Right lung (tissue), 5 donors: ENCODE data around the gene NF1. TPM values are rescaled to one million over a fixed set of nuclear protein-coding genes. Genes with fewer than 3 reads are reported as not detected.
"Not testable (repeated sequence)": the region's sequence is repeated elsewhere in the genome, so short reads cannot be mapped to it uniquely, and the experiment has no call there.

Experiments used
- DNase-seq, 2 donors: peaks; one replicate each; pipeline ENCODE4 v3.0.0-alpha.2; 2013
- polyA plus RNA-seq, 5 donors: library from polyadenylated mRNA; unstranded; fragments of 120-200 nt; gene quantifications; one replicate each; pipeline versions ENCODE4 v1.2.1 to v1.2.3, GENCODE V29; 2013; ENCODE audit warnings: inconsistent platforms in 1 of 5, low replicate concordance in 1 of 5; ENCODE audit not compliant: insufficient read length in 5 of 5, insufficient read depth in 1 of 5

NF1 gene
- polyA plus RNA-seq, 5 donors: 28.4 to 50.1 (median 47.0) TPM

DNA sequence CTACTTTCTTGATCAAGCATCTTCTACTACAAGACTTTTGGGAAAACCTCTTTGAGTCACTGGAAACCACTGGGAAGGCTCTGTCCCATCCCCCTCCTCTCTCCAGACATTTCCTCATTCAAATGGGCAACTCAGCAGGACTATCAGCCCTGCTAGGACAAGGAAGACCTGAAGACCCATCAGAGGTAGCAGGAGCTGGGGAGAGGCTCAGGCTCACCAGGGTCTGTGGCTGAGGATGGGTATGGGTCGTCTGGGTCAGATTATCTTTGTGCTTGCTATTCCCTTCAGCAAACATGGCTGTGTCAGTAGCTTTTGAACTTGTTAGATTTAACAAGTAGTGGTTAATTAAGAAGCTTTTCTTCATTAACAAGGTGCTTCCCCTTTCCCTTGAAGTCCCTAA, 15.0 kb upstream of the NF1 start:
- DNase-seq: no peak

DNA sequence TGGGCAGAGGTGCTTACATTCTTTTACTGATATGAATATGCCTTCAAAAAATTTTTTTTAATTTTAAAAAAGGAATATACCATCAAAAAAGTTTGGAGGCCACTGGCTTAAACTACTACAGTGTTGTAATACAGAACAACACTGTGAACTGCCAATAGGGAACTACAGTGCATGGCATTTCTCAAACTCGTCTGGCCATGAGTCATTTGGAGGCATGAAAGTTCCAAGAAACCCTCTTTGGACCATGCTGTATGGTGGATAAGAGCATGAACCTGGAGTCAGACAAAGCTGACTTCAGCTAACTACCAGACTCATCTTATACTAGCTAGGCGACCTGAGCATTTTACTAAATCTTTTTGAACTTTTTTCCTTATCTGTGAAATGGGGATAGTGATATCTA, 9.2 kb upstream of the NF1 start:
- no peak for DNase-seq

DNA sequence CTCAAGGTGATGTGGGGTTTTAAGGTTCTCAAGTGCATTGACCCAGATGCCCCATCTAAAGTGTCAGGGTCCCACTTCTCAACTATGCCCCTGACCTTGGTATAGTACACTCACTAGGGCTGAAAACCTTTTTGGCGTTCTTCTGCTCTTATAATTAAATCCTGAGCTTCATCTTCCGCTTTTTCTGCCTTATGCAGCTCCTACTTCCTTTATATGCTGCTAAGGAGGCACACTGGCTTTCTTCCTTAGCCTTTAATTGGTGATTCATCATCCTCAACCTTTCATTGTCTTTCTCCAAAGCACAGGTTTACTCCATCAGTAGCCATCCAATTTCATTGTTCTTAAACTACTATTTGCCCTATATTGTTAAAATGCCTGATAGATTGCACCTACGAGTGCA, 5.3 kb upstream of the NF1 start:
- no peak for DNase-seq

DNA sequence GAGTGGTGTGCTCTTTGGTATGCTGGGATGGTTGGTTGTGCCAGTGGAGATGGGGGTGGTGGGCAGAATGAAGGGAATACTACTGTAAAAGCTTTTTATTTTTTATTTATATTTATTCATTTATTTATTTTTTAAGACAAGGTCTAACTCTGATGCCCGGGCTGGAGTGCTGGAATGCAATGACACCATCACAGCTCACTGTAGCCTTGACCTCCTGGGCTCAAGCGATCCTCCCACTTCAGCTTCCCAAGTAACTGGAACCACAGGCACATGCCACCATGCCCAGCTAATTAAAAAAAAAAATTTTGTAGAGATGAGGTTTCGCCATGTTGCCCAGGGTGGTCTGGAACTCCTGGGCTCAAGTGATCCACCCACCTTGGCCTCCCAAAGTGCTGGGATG, 4.1 kb upstream of the NF1 start:
- DNase-seq: not testable (repeated sequence)

DNA sequence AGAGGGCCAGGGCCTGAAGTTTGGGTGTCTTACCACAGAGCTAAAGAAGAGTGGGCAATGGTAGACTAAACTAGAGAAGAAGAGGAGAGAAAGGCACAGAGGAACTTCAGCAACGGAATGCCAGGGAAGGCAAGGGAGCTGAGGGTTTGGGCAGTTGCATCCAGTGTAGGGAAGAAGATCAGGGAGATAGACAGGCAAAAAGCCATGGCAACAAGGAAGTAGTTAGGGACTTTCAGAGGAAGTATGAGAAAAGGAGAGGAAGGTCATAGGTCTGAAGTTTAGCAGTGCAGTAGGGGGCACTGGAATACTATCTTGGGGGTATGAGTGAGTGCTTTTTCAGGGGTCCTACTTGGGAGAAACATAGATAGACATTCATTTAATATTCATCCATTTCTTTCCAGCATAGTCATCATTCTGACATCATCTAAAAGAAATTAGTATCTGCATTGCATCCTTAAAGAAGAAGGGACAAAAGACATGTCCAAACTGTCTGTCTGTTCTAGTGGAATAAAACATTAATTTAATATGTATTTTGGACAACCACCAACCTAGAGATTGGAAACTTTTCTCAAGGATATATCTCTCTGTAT, 2.2 kb upstream of the NF1 start:
- no peak for DNase-seq

DNA sequence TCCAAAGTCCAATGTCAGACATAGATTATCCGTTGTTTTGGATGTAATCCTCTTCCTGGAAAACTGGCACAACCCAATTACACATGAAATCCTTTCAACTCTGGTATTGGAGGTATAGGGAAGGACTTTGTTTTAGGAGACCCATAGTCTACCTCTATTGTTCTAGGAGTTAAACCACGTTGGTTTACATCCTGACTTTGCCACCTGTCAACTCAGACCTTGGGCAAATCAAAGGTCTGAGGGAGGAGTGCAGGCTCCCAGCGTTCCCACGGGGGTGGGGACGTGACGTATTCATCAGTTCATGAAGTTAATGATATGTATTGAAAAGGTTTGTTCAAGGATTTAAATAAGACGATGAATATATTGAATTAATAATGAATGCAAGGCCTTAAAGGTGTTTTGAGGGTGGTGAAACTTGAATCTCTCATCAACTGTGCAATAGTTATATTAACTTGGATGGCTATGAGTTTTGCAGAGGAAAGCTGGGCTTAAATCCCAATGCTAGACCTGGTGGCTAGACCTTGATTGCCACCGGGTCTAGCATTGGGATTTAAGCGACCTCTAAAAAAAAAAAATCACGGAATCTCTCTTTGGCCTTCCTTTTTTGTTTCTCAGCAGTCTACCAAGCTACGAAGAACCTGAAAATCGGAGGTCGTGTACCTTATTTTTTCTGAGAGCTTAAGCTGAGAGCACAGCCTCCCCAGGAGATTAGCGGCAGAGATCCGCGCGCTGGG, 744 bp upstream of the NF1 start:
- DNase-seq: no peak

DNA sequence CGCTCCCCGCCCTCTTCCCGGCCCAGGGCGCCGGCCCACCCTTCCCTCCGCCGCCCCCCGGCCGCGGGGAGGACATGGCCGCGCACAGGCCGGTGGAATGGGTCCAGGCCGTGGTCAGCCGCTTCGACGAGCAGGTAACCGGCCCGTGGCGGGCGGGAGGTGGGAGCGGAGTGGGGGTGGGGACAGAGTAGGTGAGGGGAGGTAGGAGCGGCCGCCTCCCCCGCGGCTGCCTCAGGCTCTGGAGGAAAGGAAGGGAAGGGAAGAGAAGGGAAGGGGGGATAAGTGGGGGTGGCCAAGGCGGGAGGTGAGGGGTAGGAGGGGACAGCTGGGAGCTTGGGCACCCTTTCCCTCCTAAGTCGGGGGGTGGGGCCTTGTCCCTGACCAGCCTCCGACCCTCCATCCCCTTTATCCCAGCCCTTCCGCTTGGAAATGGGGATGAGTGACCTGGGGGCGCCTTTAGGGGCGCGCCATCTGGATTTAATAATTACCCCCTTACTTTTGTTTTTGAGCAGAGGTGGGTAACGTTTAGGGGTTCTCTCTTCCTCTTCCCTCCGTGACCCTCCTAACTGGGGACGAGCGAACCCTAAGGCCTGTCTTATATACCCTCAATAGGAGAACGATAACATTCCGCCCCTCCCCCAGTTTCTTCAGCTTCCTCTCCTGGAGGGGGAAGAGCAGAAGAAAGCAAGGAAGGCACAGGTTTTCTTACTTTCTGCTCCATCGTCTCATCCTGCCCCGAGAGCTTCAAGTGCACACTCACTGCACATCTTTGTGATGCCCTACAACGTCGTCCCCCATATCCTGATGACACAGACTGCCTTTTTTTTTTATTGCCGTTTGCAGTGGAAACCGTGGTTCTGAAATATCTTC, 694 bp downstream of the NF1 start:
- peak; percentile 54 to 66 for DNase-seq

DNA sequence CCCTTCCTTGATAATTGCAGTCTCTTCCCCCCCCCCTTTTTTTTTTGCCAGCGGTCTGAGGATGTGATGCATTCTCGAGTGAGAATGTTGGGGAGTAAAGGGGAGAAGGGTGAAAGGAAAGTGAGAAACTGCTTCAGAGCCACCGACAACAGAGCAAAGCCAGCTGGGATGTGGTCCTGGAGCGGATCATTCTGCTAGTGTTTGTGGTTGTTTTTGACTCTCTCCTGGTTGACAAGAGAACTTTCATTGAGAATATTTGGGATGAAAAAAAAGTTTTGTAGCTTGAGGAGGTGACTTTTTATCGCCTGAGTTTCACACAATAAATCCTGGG, 1.3 kb downstream of the NF1 start:
- DNase-seq: peak; percentile 33 to 34

DNA sequence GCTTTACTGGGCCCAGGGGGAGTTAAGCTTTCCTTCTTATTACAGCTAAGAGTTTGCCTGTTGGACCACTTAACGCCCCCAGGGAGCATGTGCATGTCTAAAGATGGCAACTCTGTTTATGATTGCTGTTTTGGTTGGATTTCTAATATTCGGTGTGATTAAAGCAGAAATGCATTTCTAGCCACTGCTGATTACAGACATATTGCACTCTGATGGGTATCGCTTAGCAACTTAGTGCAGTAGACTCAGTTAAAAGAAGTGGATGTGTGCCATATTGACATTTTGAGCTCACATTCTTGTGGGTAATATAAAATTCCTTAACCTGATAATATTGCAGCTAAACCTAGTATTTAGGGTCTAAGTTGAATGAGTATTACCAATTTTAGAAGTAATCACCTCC, 4.2 kb downstream of the NF1 start:
- no peak for DNase-seq

DNA sequence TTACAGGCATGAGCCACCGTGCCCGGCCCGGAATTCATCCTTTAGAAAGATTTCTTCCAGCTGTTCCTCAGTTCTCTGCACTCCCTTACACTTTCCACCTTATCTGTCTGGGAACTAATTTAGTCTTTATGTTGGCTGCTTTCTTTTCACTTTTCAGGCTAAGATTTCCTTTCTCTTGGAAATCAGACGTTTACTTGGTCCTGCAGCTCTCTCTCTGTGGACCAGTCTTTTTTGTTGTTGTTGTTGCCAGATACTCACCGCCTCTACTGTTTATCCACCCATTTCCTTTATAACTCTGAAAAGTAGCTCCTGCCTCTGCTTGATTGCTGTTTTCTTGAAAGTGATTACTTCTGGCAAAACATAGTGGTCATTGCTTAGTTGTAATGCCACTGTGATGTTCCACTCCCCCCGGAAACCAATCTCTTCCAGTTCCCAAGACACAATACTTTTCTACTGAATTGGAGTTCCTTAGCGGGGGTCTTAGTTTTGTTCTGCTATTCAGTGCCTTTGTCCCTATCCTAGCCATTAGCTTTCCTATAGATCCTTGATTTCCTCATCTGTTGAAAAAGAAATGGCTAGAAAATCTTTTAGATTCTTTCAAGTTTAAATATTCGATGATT, 6.2 kb downstream of the NF1 start:
- no peak for DNase-seq

DNA sequence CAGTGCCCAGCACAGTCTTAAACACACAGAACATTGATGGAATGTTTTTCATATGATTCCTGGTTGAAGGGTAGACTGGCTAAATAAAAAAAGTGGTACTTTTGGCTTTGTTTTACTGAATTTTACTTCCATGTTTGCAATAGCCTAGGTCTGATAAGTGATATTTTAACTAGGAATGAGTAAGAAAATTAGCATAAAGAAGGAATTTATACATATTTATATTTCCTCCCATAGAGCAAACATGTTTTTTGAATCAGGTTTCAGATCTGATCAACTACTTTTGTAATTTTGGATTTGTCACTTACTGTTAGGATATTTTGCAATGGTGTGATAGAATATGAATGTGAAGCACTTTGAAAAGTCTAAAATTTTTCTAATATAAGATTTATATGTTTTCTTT, 7.2 kb downstream of the NF1 start:
- no peak for DNase-seq

DNA sequence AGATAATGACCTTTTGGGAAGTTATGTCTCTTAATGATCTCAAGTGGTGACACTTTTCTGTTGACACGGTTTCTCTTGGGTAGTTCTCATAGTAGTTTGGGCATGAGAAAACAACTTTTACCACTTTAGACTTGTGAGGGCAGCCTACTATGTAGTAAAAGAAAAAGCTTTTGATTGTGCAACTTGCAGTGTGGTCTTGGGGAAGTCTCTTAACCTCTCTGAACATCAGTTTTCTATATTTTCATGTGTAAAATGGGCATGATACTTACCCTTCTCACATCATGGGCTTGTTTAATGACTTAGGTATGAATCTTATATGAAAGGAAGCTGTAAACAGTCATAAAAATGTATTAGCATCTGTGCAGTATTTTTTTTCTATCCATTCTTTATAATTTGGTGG, 11.2 kb downstream of the NF1 start:
- no peak for DNase-seq

DNA sequence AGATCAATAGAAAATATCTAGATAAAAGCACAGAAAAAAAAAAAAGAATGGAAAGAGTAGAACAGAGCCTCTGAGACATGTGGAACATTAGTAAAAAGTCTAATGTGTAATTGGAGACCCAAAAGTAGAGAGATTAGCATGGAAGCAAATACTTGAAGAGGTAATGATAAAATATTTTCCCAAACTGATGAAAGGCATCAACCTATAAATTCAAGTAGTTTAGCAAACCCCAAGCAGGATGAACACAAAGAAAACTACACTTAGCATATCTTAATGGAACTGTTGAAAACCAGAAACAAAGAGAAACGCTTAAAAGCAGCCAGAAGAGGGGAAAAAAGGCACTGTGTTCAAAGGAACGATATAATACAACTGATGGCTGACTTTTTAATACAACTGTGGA, 16.4 kb downstream of the NF1 start:
- no peak for DNase-seq

DNA sequence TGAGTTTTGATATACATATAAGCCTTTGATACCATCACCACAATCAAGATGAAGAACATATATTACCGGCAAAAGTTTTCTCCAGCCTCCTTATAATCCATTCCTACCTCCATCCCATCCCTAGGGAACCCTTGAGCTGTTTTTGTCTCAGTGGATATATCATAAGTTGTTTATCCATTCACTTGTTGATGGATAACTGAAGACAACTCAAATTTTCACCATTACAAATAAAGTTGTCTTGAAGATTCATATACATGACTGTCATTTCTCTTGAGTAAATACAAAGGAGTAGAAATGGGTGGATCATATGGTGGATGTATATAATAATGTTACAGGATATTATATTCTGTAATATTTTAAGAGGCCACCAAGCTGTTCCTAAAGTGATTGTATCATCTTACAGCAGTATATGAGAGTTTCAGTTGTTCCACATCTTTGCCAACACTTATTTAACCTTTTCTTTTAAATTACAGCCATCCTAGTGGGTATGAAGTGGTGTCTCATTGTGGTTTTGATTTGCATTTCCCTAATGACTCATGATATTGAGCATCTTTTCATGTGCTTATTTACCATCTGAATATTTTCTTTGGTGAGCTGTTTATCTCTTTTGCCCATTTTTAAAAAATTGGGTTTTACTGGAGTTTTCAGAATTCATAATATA, 17.4 kb downstream of the NF1 start:
- DNase-seq: no peak

DNA sequence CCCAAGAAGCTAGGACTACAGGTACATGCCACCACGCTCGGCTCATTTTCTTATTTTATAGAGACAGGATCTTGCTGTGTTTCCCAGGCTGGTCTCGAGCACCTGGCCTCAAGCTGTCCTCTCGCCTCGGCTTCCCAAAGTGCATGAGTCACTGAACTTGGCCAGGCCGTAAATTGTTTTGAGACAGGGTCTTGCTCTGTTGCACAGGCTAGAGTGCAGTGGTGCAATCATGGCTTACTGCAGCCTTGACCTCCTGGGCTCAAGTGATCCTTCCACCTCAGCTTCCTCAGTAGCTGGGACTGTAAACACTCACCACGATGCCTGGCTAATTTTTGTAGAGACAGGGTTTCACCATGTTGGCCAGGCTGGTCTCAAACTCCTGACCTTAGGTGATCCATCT, 18.6 kb downstream of the NF1 start:
- DNase-seq: not testable (repeated sequence)

DNA sequence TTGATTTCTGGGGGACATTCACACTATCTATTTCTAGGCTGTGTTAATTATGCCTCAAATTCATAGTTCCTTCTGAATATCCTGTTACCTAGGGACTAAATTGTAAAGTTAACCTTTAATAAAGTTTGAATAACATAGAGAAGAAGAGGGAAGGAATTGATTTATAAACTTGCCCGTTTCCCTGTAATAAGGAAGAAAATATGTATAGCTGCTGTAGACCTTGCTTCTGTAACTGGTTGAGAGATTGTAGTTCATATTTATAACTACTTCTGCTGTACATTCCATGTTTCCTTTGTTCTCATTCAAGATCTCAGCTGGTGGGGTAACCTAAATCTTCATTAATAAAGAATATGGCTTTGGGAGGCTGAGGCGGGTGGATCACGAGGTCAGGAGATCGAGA, 19.2 kb downstream of the NF1 start:
- no peak for DNase-seq

DNA sequence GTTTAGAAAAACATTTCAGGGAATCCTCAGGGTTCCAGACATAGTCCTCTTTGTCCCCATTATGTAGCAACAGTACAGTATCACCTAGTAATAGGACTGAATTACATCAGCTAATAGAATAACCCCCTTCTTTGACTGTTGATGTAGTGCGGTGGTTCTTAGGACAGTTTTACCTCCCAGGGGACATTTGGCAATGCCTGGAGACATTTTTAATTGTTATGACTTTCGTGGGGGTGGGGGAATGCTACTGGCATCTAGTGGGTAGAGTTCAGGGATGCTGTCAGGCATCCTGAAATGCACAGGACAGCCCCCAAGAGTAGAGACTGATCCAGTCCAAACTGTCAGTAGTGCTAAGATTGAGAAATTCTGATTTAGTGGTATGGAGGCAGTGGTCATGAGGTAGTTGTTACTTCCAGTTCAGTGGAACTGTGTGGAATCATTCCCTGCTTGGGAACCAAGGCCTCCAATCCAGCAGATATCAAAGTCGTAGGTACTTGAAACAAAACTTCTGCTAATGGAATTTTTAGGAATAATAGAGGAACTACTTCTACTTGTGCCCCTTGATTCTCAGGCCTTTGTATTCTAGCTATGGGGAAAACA, 20.3 kb downstream of the NF1 start:
- DNase-seq: no peak

DNA sequence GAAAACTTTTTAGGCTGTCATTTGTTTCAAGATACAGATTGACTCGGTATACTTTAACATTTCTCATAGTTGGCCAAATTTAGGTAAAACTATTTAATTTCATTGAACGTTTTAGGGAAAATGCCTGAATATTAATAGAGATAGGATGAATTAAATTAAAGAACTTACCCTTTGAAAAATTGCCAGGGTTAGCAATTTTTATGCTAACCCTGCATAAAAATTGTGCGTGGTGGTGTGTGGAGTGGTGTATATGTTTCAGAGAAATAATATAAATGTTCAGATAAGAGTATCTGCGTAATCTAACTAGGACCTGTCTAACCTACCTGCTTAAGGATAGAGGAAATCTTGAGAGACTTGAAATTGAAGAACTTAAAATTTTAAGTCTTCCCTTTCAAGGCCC, 21.4 kb downstream of the NF1 start:
- no peak for DNase-seq

DNA sequence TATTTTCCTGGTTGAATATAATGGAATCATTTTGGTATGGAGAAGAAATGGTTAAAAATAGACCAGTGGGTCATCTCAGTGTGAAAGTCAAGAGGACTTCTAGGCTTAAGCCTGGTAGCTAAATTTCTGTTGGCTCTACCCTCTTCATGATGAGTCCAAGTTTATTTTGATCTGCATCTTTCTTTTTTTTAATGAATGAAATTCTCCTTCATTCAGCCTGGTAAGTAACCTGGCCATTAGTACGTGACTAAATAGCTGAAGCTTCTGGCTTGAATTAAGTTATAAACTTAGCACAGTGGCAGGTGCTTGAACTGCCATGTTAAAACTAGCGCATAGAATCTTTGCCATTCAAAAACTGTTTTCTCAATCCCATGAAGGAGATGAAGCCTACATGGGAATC, 28.0 kb downstream of the NF1 start:
- no peak for DNase-seq

DNA sequence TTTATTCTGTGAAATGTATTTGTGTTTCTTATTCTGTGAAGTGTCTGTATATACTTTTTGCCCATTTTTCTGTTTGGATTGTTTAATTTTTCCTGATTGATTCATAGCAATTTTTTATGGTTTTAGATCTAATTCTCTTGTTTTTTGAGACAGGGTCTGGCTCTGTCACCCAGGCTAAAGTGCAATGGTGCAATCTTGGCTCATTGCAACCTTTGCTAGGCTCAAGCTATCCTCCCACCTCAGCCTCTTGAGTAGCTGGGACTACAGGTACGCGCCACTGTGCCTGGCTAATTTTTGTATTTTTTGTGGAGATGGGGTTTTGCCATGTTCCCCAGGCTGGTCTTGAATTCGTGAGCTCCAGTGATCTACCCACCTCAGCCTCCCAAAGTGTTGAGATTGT, 31.5 kb downstream of the NF1 start:
- DNase-seq: no peak

DNA sequence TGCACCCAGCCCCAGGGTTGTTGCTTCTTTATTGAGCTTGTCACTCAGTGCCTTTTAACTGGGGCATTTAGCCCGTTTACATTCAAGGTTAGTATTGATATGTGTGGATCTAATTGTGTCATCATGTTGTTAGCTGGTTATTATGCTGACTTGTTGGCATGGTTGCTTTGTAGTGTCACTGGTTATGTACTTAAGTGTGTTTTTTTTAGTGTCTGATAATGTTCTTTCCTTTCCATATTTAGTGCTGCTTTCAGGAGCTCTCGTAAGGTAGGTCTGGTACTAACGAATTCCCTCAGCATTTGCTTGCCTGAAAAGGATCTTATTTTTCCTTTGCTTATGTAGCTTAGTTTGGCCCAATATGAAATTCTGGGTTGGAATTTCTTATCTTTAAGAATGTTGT, 33.5 kb downstream of the NF1 start:
- no peak for DNase-seq
